Suppressor macrophage treated with lipopolysaccharide for 1 hour (primary cell): ENCODE results near the gene PPP1R3G.
"Not testable (repeated sequence)": the region's sequence is repeated elsewhere in the genome, so short reads cannot be mapped to it uniquely, and the experiment has no call there.

Experiments
- DNase-seq, 3 donors: peaks; one replicate each; pipeline ENCODE4 v3.0.0-alpha.2; 2020 to 2022

The PPP1R3G gene

DNA sequence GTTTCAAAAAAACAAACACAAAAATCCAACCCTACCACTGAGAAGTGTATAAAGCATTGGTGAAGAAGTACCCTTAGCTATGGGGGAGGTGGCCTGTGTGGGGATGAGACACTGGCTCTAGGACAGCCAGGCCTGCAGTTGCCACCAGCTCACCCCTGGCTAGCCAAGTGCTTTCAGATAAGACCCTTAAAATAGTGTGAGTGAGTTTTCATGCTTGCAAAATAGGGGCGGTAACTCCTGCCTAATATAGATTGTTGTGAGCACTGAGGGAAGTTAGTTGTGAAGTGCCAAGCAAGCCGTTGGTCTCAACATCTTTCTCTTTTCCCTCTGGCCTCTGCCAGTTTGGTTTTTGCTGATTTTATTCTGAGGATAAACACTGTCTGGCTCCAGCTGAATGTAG, 11.3 kb downstream of the PPP1R3G start:
- no peak for DNase-seq

DNA sequence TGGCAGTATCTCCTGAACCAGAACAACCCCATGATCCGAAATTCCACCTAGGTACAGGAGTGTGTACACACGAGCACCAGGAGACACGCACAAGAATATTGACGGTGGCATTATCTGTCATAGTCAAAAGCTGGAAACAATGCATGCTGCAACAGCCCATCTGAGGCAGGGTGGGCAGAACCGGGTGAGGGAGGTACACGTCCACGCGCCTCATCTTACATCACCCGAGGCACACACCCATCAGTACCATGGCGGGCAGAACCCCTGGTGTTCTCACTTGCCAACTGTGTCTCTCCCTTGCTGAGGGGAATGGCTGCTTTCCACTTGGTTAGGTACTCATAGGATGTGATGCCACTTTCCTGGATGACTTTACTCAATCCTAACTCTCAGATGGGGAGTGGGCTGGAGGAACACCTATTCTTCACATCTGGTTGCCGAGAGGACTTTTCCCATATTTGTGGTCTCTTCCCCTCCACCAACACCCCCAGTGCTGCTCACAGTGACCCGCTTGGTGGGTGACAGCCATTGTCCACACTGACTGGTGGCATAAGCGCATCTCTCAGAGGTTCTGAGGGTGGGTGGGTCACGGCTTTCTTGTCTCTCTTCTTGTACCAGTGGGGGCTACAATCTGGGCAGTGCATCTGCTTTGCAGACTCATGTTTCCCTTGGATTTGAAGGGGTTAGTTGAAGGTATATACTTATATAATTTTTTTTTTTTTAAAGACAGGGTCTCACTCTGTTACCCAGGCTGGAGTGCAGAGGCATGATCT, 13.5 kb downstream of the PPP1R3G start:
- DNase-seq, result no peak

DNA sequence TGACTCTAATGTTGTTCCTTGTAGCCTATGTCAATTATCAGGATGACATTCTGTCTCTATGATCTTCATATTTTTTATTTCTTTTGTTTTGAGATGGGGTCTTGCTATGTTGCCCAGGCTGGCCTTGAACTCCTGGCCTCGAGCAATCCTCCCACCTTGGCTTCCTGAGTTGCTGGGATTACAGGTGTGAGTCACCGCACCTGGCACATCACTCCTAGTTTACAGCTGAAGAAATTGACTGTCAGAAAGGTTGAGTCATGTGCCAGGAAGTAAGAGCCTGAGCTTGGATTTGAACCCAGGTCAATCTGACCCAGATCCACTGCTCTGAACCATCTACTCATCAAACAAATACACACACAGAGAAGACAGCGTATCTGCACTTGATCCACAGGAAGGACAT, 14.4 kb downstream of the PPP1R3G start:
- DNase-seq, result no peak

DNA sequence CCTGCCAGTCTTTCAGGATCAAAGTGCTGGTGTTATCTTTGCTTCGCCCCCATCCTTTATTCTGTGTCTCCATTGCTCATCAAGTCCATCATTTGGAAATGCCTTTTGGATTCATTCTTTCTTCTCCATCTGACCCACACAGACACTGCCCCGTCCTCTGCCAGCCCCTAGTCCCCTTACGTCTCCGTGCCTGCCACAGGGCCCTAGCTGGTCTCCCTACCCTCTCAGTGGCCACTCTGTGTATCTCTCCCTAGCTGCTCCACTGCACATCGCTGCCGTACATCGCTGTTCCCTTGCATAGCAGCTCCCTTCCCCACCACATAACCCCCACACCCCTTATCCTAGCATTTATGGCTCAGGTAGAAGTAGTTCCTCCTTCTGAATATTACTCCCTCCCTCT, 15.7 kb downstream of the PPP1R3G start:
- no peak for DNase-seq

DNA sequence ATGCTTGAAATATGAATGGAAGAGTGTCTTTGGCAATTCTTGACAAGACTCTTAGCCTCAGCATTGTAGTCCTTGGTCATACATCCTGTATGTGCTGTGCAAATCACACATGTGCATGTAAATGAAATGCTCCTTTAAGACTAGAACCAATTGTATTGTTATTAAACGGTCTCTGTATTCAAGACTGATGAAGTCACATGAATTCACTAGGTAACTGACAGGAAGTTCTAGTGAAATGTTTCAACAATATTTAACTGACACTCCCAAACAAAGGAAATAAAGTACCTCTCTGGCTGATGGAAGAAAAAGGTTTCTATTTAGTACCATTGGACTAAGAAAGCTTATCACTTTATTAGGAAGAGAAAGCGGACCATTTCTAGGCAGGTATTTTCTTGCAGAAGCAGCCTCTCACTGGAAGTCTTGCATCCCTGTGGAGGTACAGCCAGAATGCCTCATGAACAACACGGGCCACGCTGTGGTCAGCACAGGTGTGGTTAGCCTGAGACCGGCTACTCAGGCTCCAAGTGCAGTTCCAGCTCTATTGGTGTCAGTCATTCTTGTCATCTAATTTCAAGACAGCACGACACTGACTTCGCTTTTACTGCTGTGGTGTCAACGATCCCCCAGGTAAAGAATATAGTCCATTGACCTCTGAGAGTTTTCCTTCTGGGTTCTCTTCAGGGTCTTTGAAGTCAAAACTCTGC, 17.3 kb downstream of the PPP1R3G start:
- no peak for DNase-seq

DNA sequence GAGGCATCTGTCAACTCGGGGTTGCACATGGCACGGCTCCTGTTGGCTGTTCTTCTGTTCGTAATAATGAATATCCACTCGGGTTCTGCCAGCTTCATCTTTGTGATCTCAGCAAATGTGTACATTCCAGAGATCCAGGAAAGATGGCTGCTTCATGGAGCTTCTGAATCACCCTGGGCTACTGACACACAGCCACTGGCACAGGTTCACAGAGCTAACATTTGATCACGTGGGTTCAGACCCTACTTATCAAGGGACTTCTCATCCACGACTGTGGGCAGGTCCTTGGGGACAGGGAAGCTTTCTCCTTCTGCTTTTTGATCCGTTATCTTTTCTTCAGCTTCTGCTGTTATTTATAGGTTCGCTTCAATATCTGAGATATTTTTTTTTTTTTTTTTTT, 18.1 kb downstream of the PPP1R3G start:
- no peak for DNase-seq

DNA sequence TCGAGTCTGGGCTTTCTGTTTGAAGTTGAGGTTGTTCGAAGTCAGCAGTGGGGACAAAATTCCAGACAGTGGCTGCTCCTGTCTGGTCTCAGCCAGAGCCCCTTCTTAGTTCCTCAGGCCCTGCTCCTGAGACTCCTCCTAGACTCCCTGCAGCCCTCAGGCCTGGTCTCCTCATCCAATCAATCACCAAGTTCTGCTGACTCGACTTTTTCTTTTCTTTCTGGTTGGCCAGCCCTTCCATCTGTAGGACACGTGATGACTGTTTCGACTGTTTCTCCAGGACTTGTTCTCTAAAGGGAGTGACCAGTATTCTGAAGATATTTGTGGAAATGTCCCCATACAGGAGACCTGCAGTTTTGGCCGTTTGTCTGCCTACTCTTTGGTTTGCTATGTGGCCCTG, 19.5 kb downstream of the PPP1R3G start:
- DNase-seq, result no peak

DNA sequence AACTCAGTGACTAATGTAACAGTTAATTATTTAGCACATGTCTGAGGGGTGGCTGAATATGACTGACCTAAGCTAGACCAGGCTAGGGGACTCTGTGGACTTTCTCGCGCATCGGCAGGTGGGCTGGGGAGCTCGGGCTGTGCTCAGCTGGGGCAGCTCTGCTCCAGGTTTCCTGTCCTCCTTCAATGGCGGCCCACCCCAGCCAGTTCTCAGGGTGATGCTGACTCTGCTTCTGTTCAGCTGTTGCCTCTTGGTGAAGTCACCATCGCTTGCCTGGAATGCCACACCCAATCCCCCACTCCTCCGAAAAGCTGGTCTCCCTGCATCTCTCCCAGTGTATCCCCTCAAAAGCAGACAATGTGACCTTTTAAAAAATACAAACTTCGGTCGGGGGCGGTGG, 20.0 kb downstream of the PPP1R3G start:
- no peak for DNase-seq

DNA sequence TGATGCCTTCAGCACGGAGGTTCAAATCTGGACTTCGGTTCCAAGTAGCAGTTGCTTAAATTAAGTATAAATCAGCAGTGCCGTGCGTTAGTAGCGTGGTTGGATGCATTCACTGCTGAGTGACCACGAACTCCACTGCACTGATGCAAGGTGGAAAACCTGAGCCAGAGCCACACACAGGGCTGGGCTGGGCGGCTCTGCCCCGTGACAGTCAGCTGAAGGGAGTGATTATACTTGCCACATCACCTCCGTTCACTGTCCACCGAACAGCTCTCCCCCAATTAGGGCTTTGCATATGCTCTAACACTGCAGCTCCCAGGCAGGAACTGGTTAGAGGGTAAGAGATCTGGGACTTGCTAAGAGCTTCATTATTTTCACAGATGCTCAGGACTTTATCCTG, 22.2 kb downstream of the PPP1R3G start:
- no peak for DNase-seq

DNA sequence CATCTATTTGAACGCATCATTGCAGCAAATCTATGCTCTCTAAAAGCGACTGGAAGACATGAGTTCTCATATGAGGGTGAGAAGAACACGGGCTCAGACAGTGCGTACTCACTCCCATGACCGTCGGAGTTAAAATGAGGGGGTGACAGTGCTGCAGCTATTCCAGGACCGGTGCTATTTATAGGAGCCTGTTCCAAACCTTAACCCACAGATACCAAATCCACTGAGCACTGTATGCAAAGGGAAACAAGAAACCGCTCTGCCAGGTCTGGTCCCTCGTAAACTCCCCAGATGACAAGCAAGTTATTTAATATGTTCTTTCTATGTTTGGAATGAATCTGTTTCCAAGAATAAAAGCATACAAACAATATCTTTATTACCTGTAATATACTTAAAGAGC, 22.9 kb downstream of the PPP1R3G start:
- no peak for DNase-seq

DNA sequence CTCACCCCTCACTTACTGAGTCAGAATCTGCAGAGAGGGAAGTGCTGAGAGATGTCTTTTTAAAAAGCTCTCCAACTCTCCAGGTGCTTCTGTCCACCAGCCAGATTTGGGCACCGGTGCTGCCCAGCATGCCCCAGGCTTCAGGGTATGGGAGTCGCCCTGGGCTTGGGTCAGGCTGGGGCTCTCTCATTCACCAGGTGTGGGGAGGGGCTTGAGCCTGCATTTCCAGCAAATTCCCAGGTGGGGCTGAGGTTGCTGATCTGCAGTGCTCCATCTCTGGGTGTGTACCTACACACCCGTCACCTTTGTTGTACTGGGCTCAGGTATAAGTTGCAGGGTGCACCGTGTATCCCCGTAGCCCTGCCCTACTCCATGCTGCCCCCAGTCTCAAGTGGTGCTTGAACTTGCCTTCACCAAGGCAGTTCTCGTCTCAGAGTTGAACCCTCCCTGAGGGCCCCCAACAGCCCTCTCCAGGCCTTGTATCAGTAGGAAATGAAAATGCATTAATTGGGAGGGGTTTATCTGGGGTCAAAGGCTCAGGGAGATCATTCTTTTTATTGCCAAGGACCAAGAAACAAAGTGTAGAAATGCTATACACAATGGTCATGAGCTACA, 23.5 kb downstream of the PPP1R3G start:
- no peak for DNase-seq

DNA sequence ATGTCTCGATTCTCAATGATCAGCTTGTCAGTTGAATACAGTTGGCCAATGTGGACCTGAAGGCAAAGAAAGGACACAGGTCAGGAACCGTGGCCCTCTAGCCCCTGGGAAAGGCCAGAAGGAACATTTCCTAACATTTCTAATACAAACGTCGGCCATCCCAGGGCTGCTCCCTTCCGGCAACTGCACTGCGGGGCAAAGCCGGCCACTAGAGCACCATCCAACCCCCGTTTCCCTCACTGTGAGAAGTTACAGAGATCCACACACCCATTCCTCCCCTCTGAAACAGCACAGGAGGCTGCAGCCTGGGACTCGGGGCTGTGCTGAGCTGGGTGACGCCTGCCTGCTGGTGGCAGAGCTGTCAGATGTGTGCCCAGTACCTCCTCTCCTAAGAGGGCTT, 24.3 kb downstream of the PPP1R3G start:
- no peak for DNase-seq

DNA sequence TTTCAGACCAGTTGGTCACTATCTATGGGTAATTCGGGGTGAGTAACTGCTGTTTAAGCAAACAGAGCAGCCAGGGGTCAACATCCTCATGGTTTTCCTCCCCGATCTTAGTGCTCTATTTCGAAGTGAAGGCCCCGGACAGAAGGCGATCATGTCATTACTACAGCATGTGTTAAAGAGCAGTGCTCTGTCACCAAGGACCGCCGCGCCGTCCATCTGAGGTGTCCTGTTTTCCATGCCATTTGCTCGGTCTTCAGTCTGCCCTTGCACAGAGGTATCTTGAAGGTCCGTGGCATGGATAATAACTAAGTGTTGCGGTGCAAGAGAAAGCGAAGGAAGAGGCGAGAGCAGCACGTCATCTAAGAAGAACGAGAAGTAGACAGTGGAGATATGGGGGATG, 25.1 kb downstream of the PPP1R3G start:
- DNase-seq, result no peak

DNA sequence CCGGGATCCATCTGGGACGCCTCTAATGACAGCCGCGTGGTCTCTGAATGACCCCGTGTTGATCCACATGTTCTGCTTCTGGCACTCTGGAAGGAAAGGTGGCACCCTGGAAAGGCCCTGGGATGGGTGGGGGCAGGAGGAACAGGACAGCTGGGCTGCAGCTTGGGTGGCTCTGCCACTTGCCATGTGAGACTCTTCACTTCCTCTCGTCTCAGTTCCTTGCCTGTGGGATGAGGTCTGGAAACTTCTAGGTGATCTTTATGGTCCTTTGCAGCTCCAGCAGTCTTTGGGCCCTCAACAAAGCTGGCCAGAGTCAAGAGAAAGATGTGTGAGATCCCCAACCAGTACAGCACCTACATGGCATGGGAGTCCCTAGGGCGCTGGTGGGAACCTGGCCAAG, 26.5 kb downstream of the PPP1R3G start:
- DNase-seq, result no peak

DNA sequence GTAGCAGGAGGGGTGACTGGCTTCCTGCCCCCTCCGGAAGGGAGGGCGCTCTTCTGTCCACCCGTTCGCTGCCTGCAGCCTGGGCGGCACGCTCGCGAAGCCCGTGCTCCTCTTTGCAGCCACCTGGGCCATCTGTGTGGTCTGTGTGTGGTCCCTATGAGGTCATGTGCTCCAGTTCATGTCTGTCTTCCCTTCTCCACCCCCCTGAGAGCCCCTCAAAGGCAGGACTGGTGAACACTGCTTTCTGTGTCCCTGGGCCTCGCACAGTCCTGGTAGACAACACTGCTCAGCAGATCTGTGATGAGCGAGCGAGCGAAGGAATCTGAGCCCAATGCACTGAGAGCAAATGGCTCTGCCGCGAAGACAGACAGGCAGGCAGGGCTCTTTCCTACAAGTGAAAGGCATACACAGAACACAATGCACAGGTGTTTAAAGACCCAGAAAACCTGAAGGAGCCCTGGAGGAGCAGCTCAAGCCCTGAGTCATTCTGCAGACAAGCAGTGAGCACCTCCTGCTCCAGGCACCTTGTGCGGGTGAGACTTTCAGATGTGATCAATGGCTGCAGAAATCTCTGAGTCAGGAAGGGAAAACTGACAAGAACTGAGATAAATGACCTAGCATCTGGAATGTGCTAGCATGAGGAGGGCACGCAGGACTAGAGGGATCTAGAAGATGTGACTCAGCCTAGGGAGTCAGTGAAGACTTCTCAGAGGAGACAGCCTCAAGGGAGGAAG, 27.1 kb downstream of the PPP1R3G start:
- DNase-seq, result no peak

DNA sequence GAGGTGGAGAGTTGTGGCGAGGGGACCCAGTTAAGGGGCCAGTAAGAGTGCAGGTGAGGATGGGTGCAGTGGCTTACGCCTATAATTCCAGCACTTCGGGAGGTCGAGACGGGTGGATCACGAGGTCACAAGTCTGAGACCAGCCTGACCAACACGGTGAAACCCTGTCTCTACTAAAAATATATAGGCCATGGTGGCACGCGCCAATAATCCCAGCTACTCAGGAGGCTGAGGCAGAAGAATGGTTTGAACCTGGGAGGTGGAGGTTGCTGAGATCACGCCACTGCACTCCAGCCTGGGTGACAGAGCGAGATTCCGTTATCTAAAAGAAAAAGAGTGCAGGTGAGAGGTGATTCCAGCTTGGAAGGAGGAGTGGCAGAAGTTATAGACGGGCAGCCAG, 28.0 kb downstream of the PPP1R3G start:
- no peak for DNase-seq

DNA sequence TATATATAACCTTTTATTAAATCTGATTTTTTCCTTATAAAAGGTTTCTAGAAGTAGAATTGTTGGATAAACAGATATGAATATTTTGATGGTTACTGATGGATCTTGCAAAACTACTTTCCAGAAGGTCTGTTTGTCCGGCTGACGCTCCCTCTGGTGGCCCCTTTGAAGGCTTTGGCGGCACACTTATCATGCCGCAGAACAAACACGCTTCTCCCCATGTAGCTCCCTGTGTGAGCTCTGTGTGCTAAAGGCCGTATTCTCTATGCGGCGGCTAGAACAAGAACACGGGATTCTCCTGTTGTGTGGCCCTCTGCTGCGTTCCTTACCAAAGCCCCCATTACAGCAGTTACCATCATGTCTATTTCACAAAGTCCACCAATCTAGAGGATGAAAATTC, 30.0 kb downstream of the PPP1R3G start:
- DNase-seq, result peak in 1 of 3 donors; percentile 10

DNA sequence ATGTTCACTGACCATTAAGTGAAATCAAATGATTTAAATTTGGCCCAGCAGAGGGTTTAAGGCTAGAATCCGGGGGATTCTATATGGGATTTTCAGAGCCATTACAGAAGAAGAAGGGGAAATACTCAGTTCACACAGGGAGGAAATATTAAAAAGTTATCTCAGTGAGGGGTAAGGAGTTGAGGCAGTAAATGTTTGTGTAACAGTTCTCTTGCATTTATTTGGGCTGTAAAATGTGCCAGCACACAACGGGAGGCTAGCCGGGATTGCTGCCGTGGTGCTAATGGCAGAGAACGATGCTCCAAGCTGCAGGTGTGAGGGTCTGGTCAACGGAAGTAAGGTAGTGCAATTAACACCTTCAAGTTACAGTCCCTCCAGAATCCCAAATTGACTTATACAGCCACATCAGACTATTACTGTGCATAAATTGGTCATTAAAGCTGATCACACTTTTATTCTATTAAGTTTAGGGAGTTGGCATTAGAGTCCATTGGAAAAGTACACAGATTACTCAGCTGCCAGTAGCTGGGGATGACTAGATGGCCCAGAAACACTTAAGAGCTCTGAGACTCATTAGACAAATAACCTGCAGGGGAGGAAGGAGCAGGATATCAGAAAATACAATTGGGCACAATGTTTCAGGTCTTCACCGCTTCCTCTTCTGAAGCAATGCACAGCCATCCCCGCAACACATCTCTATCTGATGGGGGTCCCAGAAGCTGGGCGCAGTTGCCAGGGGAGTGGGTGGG, 31.3 kb downstream of the PPP1R3G start:
- DNase-seq, result no peak

DNA sequence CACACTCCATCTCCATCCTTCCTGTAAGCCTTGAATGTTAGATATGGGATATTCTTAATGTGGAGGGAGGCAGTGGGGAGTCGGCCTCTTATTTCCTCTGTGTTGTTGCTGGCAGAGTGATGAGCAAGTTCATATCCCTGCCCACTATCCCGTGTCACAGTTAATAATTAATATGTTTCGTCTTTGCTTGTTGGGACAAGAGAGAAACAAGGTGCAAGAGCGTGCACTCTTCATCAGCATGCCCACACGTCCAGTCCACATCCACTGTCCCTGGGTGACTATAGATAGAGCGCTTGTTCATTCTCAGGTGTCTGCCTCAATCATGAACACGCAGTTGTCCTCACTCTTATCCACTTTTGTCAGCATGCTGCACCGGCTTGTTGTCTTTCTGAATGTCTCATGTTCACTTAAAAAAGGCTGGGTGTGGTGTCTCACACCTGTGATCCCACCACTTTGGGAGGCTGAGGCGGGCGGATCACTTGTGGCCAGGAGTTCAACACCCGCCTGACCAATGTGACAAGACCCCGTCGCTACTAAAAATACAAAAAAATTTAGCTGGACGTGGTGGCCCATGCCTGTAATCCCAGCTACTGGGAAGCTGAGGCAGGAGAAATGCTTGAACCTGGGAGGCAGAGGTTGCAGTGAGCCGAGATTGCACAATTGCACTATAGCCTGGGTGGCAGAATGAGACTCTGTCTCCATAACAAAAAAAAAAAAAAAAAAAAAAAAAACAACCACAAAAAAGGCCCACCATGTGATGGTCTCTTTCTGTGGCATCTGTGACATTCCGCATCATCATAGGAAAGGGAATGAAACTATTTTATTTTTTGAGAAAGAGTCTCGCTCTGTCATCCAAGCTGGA, 34.2 kb downstream of the PPP1R3G start:
- no peak for DNase-seq

DNA sequence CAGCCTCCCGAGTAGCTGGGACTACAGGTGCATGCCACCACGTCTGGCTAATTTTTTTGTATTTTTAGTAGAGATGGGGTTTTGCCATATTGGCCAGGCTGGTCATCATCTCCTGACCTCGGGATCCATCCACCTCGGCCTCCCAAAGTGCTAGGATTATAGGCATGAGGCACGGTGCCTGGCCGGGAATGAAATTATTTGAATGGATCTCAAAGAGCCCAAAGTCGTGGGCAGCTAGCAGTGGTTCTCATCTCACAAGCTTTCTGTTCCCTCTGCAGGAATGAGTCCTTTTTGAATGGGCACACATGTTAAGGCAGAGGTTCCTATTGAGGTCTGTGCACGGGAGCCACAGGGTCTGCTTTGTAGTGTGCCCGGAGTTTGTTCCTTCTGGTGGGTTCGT, 34.9 kb downstream of the PPP1R3G start:
- DNase-seq, result no peak

DNA sequence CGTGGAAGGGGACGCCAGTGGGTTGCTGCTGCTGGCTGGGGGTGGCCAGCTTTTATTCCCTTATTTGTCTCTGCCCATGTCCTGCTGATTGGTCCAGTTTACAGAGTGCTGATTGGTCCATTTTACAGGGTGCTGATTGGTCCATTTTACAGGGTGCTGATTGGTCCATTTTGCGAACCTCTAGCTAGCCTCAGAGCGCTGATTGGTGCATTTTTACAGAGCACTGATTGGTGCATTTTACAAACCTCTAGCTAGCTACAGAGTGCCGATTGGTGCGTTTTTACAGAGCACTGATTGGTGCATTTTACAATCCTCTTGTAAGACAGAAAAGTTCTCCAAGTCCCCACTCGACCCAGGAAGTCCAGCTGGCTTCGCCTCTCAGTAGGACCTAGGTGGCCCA, 35.4 kb downstream of the PPP1R3G start:
- not testable (repeated sequence) for DNase-seq

DNA sequence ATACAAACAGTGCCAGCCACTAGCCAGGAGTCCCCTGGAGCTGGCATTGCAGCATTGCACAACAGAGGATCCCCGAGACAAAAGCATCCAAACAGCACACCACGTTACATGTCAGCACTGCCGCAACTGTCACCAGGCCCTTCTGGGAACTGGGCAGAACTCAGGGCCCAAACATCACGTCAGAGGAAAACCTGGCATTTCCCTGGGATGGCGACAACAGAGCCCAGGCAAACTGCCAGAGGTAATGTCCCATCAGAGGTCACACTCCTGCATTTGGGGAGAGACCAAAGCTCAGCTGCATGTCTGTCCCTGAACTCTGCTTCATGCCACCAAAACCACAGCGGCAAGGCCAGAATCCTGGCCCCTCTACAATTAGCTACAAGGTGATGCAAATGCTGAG, 36.3 kb downstream of the PPP1R3G start:
- DNase-seq, result no peak
